Neural progenitor cell (in vitro differentiated cells): ENCODE results near the gene SLC4A2. TPM values are rescaled to one million over a fixed set of nuclear protein-coding genes. Genes with fewer than 3 reads are reported as not detected.

Source experiments
- DNase-seq: peaks from one replicate; pipeline ENCODE4 v3.0.0-alpha.2; 2016; ENCODE audit warnings: low spot score
- H2AFZ ChIP-seq: fragments of 200-600 bp; sonication (generic); replicated peaks from 2 replicates; pipeline ENCODE4 v1.6.1; 2016; ENCODE audit warnings: antibody characterized with exemption
- H3F3A ChIP-seq: fragments of 200-600 bp; sonication (generic); 2 replicates; pipeline ENCODE4 v1.6.1; 2016; ENCODE audit warnings: antibody characterized with exemption, low read depth
- H3K27ac ChIP-seq: fragments of 200-600 bp; sonication (generic); 2 replicates; pipeline ENCODE4 v1.5.1; 2016; ENCODE audit warnings: mild to moderate bottlenecking
- H3K27me3 ChIP-seq: fragments of 200-600 bp; sonication (generic); 2 replicates; pipeline ENCODE4 v1.6.1; 2016; ENCODE audit warnings: mild to moderate bottlenecking, moderate library complexity
- H3K36me3 ChIP-seq: fragments of 200-600 bp; sonication (generic); 2 replicates; pipeline ENCODE4 v1.5.1; 2016
- H3K4me1 ChIP-seq: fragments of 200-600 bp; sonication (generic); 2 replicates; pipeline ENCODE4 v1.6.1; 2016; ENCODE audit warnings: mixed run types
- H3K4me2 ChIP-seq: fragments of 200-600 bp; sonication (generic); 2 replicates; pipeline ENCODE4 v1.6.1; 2016
- H3K4me3 ChIP-seq: fragments of 200-600 bp; sonication (generic); 2 replicates; pipeline ENCODE4 v1.5.1; 2016
- H3K79me2 ChIP-seq: fragments of 200-600 bp; sonication (generic); 2 replicates; pipeline ENCODE4 v1.6.1; 2016; ENCODE audit warnings: low read depth
- H3K9ac ChIP-seq: fragments of 200-600 bp; sonication (generic); 2 replicates; pipeline ENCODE4 v1.6.1; 2016
- H3K9me3 ChIP-seq: fragments of 200-600 bp; sonication (generic); 2 replicates; pipeline ENCODE4 v1.5.1; 2016; ENCODE audit warnings: low read depth
- H4K20me1 ChIP-seq: fragments of 200-600 bp; sonication (generic); 2 replicates; pipeline ENCODE4 v1.6.1; 2016; ENCODE audit warnings: low read depth
- H3K27ac Mint-ChIP-seq: 3 replicates; pipeline ENCODE4 v1.8.0; 2021; ENCODE audit warnings: mixed read lengths
- H3K27me3 Mint-ChIP-seq: 2 replicates; pipeline ENCODE4 v1.8.0; 2022; ENCODE audit warnings: low read depth, mild to moderate bottlenecking, inconsistent platforms, moderate library complexity, mixed read lengths; ENCODE audit not compliant: insufficient read depth
- H3K36me3 Mint-ChIP-seq: 3 replicates; pipeline ENCODE4 v1.8.0; 2021; ENCODE audit warnings: mixed read lengths
- H3K4me1 Mint-ChIP-seq: 3 replicates; pipeline ENCODE4 v1.8.0; 2021; ENCODE audit warnings: mixed read lengths
- H3K4me3 Mint-ChIP-seq: 3 replicates; pipeline ENCODE4 v1.8.0; 2021; ENCODE audit warnings: mild to moderate bottlenecking, moderate library complexity, mixed read lengths
- H3K9me3 Mint-ChIP-seq: 3 replicates; pipeline ENCODE4 v1.8.0; 2020; ENCODE audit warnings: mixed read lengths
- CTCF ChIP-seq: fragments of 200-600 bp; sonication (generic); IDR thresholded peaks from 2 replicates; pipeline ENCODE4 v1.5.1; 2017; ENCODE audit warnings: antibody characterized with exemption, mild to moderate bottlenecking
- EZH2 ChIP-seq: fragments of 200-600 bp; sonication (generic); IDR thresholded peaks from 2 replicates; pipeline ENCODE4 v1.6.1; 2017; ENCODE audit warnings: antibody characterized with exemption, mild to moderate bottlenecking, moderate library complexity
- EZH2phosphoT487 ChIP-seq: fragments of 200-600 bp; sonication (generic); IDR thresholded peaks from 2 replicates; pipeline ENCODE4 v1.6.1; 2017; ENCODE audit warnings: antibody characterized with exemption
- total RNA-seq: library from RNA; depleted of rRNA; stranded (reverse); fragments of >200 nt; gene quantifications from 2 replicates; pipeline ENCODE4 v1.2.3, GENCODE V29; 2015; ENCODE audit warnings: low replicate concordance

SLC4A2 gene
- total RNA-seq, 1 donor from 2014 or later: 26.1 TPM

- no peak overlapping the region for H3K27ac Mint-ChIP-seq
- Histone ChIP-seq H3K27me3 (no peaks in the 10 kb centered on the region), H3K4me1 (no peaks in the 10 kb centered on the region), H3K27ac (no peak overlapping the region), H3K36me3 (no peaks in the 10 kb centered on the region), H3K4me3 (no peak overlapping the region), H2AFZ (no peak overlapping the region), H3K4me2 (no peak overlapping the region), H3K9ac (no peak overlapping the region), H3F3A (no peaks in the 10 kb centered on the region), H3K9me3 (no peaks in the 10 kb centered on the region), H4K20me1 (no peaks in the 10 kb centered on the region), H3K79me2 (no peaks in the 10 kb centered on the region)
- no peak for DNase-seq
- H3K36me3 Mint-ChIP-seq: peaks cover 4% of the 10 kb centered on the region
- no peaks in the 10 kb centered on the region for H3K9me3 Mint-ChIP-seq
- peaks cover 12% of the 10 kb centered on the region for H3K4me1 Mint-ChIP-seq
- peaks cover 2% of the 10 kb centered on the region for H3K27me3 Mint-ChIP-seq
- TF ChIP-seq EZH2 (no peak), CTCF (no peak), EZH2phosphoT487 (no peak)
- H3K4me3 Mint-ChIP-seq: no peak overlapping the region
Observed at GRCh38 chr7:151035026-151035717, 24.2 kb upstream of the SLC4A2 start.

GRCh38 chr7:151035902-151036301 is 23.5 kb upstream of the SLC4A2 start:
- H3K27me3 Mint-ChIP-seq: peaks cover 2% of the 10 kb centered on the region
- no peaks in the 10 kb centered on the region for H4K20me1 ChIP-seq
- H3K27me3 ChIP-seq: no peaks in the 10 kb centered on the region
- no peak overlapping the region for H2AFZ ChIP-seq
- H3K4me3 Mint-ChIP-seq: no peak overlapping the region
- peaks cover 4% of the 10 kb centered on the region for H3K36me3 Mint-ChIP-seq
- H3K4me3 ChIP-seq: no peak overlapping the region
- H3F3A ChIP-seq: no peaks in the 10 kb centered on the region
- no peak overlapping the region for H3K9ac ChIP-seq
- no peak for DNase-seq
- no peaks in the 10 kb centered on the region for H3K9me3 ChIP-seq
- H3K4me2 ChIP-seq: no peak overlapping the region
- no peaks in the 10 kb centered on the region for H3K36me3 ChIP-seq
- no peaks in the 10 kb centered on the region for H3K79me2 ChIP-seq
- H3K9me3 Mint-ChIP-seq: no peaks in the 10 kb centered on the region
- TF ChIP-seq EZH2 (no peak), CTCF (no peak), EZH2phosphoT487 (no peak)
- H3K4me1 ChIP-seq: no peaks in the 10 kb centered on the region
- H3K4me1 Mint-ChIP-seq: peaks cover 12% of the 10 kb centered on the region
- no peak overlapping the region for H3K27ac Mint-ChIP-seq
- no peak overlapping the region for H3K27ac ChIP-seq

GRCh38 chr7:151038951-151039849 is 20.2 kb upstream of the SLC4A2 start:
- Mint-ChIP-seq H3K4me3 (no peak overlapping the region), H3K27ac (peak overlapping the region; percentile 83), H3K27me3 (peaks cover 2% of the 10 kb centered on the region), H3K36me3 (no peaks in the 10 kb centered on the region), H3K4me1 (peaks cover 9% of the 10 kb centered on the region), H3K9me3 (no peaks in the 10 kb centered on the region)
- H3K27ac ChIP-seq: no peak overlapping the region
- H3K4me2 ChIP-seq: no peak overlapping the region
- no peaks in the 10 kb centered on the region for H3F3A ChIP-seq
- no peak overlapping the region for H3K4me3 ChIP-seq
- H3K9me3 ChIP-seq: no peaks in the 10 kb centered on the region
- TF ChIP-seq CTCF (no peak), EZH2phosphoT487 (no peak), EZH2 (no peak)
- no peaks in the 10 kb centered on the region for H4K20me1 ChIP-seq
- no peaks in the 10 kb centered on the region for H3K4me1 ChIP-seq
- no peak for DNase-seq
- no peaks in the 10 kb centered on the region for H3K79me2 ChIP-seq
- no peak overlapping the region for H3K9ac ChIP-seq
- no peak overlapping the region for H2AFZ ChIP-seq
- no peaks in the 10 kb centered on the region for H3K27me3 ChIP-seq
- H3K36me3 ChIP-seq: no peaks in the 10 kb centered on the region
